ENCODE results near the gene C13orf42.
"Not testable (repeated sequence)": the region's sequence is repeated elsewhere in the genome, so short reads cannot be mapped to it uniquely, and the experiment has no call there.

The C13orf42 gene

GRCh38 chr13:51105046-51105445, 6.0 kb downstream of the C13orf42 start:
- DNase-seq (ENCODE audit: insufficient read length, low spot score) = no peak
- no peak for TF ChIP-seq POLR2A (IDR thresholded peaks at IDR 0.05; ENCODE audit: low read depth, low read length)
- no peak for FAIRE-seq

GRCh38 chr13:51101636-51102235, 9.3 kb downstream of the C13orf42 start:
- TF ChIP-seq POLR2A (IDR thresholded peaks at IDR 0.05; ENCODE audit: low read depth, low read length) = no peak
- no peak for FAIRE-seq
- no peak for DNase-seq (ENCODE audit: insufficient read length, low spot score)

DNA sequence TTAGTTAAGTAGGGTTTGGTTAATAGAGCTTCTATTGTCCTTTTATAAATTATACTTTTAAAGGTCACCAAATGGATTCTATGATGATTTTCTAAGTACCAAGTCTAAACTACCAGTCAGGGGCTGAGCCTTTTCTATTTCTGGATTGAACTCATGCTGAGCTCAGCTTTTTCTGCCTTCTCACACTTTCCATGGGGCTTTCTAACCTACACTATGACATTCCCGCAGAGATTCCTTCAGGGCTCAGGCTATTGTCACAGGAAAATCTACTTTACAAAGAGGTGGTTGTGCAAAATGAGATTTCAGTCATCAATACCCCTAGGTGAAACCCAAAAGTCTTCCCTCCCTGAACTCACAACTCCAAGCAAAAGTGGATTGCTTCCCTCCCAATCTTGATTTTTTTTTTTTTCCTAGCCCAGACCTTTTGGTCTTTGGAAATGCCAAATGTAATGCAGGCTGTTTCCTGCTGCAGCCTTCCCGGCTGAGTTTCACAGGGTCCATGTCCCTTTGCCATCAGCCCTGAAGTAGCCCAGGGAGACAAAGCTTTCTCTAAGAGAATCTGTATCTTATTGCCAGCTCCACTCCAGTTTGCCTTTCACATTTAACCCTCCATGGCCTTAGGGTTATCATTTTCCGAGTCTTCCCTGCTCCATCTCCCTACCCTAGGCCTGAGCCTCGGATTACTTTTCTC, 13.6 kb downstream of the C13orf42 start:
- FAIRE-seq = no peak
- no peak for DNase-seq (ENCODE audit: insufficient read length, low spot score)
- TF ChIP-seq POLR2A (IDR thresholded peaks at IDR 0.05; ENCODE audit: low read depth, low read length) = no peak

- FAIRE-seq (no peak), DNase-seq (ENCODE audit: insufficient read length, low spot score) (no peak)
- TF ChIP-seq POLR2A (IDR thresholded peaks at IDR 0.05; ENCODE audit: low read depth, low read length) = no peak
Observed at GRCh38 chr13:51096131-51096530, 14.9 kb downstream of the C13orf42 start.

GRCh38 chr13:51093574-51093973, 17.5 kb downstream of the C13orf42 start:
- FAIRE-seq = no peak
- no peak for DNase-seq (ENCODE audit: insufficient read length, low spot score)
- no peak for TF ChIP-seq POLR2A (IDR thresholded peaks at IDR 0.05; ENCODE audit: low read depth, low read length)

DNA sequence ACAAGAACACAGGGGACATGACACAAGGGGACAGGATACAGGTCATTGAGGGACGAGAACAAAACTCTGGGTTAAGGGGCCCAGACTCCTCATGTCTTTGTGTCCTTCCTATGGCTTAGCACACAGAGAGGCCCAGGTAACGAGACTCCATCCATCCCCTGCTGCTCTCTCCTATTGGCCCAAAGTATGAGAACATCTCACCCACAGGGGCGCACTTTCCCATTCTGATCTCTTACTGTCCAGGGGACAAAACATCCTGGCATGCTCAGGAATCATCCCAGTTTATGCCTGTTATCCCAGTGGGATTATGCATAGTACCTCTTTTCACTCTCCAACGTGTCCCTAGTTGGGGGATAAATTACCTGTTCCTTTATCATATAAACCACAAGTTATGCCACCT, 19.2 kb downstream of the C13orf42 start:
- DNase-seq (ENCODE audit: insufficient read length, low spot score) (no peak), FAIRE-seq (no peak)

DNA sequence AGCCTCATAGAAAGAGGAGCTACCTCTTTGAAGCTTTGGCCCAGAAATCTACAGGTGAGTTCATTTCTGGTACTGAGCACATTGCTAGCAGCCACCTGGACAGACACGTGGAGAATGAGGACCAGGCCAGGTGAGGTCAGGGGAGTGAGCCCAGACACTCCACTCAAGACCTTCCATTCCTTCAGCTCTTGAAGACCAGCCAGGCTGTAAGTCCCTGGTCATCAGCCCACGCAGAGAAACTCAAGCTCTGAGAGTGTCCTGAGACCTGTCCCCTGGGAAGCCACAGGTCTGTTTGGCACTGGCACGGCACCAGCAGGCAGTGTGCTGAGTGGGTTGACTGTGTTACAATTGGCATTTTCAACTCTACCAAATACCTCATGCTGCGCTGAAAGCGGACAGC, 27.4 kb downstream of the C13orf42 start:
- DNase-seq (ENCODE audit: insufficient read length, low spot score) = no peak
- FAIRE-seq = no peak
- TF ChIP-seq POLR2A (IDR thresholded peaks at IDR 0.05; ENCODE audit: low read depth, low read length) = no peak

More for the DNA sequence above, 19.2 kb downstream of the C13orf42 start:
- TF ChIP-seq POLR2A (IDR thresholded peaks at IDR 0.05; ENCODE audit: low read depth, low read length) = no peak

DNA sequence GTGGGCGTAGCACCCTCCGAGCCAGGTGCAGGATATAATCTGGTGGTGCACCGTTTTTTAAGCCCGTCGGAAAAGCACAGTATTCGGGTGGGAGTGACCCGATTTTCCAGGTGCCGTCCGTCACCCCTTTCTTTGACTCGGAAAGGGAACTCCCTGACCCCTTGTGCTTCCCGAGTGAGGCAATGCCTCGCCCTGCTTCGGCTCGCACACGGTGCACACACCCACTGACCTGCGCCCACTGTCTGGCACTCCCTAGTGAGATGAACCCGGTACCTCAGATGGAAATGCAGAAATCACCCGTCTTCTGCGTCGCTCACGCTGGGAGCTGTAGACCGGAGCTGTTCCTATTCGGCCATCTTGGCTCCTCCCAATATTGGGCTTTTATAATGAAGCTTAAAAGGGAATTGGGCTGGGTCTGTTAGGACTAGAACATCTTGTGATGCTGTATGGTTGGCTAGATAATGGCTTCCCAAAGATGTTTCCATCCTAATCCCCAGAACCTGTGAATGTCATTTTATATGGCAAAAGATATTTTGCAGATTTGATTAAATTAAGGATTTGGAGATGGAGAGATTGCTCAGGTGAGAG, 30.5 kb downstream of the C13orf42 start:
- not testable (repeated sequence) for FAIRE-seq; DNase-seq (ENCODE audit: insufficient read length, low spot score)

- no peak for FAIRE-seq
- TF ChIP-seq POLR2A (IDR thresholded peaks at IDR 0.05; ENCODE audit: low read depth, low read length) = no peak
- DNase-seq (ENCODE audit: insufficient read length, low spot score) = no peak
Observed at GRCh38 chr13:51071493-51071892, 39.6 kb downstream of the C13orf42 start.

DNA sequence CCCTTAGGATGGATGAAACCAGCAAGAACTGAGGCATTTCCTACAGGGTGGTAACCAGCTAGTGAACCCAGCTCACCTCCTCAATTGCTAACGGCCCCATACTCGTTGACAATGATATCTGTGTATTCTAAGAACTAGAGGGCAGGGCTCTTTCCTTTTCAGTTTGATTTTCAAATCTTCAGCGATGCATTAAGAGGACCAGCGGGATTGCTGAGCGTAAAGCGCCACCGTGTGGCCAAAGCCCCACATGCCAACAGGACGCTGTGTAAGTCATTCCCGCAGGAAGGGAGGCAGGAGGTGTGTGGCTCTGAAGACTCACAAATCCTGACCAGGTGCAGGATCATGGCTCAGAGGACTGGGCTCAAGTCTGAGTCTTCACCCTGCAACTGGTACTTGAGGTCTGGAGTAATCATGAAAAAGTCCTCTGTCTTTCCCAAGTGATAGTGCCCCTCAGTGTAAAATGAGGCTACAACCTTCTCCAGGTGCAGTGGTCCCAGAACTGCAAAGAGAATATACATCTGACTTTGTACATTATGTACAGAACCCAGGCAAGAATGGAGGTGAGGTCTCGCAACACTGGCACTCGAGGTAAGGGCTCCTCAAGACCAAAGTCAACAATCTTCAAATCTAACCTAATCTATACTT, 40.9 kb downstream of the C13orf42 start:
- FAIRE-seq (no peak), DNase-seq (ENCODE audit: insufficient read length, low spot score) (peak; percentile 54)
- TF ChIP-seq POLR2A (IDR thresholded peaks at IDR 0.05; ENCODE audit: low read depth, low read length) = no peak

GRCh38 chr13:51068501-51068900, 42.6 kb downstream of the C13orf42 start:
- TF ChIP-seq POLR2A (IDR thresholded peaks at IDR 0.05; ENCODE audit: low read depth, low read length) = no peak
- DNase-seq (ENCODE audit: insufficient read length, low spot score) (no peak), FAIRE-seq (no peak)

GRCh38 chr13:51067706-51068105, 43.4 kb downstream of the C13orf42 start:
- no peak for TF ChIP-seq POLR2A (IDR thresholded peaks at IDR 0.05; ENCODE audit: low read depth, low read length)
- no peak for FAIRE-seq
- DNase-seq (ENCODE audit: insufficient read length, low spot score) = no peak

DNA sequence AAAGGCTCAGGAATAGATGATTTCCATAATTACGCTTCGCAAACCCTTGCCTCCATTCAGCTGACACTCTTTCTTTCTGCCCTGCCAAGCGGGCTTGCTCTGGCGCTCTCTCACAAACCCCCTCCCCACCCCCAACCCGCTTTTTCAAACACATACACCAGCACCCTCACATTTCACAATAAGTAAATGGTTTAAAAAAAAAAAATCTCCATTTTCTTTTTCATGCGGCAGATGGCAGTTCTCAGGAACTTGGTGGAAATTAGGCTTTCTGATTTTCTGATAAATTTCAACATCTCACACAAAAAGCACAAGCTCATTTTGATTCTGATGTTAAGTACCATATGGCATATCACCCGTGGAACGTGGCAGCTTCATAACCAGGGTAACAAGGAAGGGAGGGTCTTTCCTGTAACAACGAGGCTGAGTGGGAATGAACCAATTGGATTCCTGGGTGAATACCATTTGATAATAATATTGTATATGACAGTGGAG, 43.8 kb downstream of the C13orf42 start:
- FAIRE-seq (no peak), DNase-seq (ENCODE audit: insufficient read length, low spot score) (no peak)
- no peak for TF ChIP-seq POLR2A (IDR thresholded peaks at IDR 0.05; ENCODE audit: low read depth, low read length)

- TF ChIP-seq POLR2A (IDR thresholded peaks at IDR 0.05; ENCODE audit: low read depth, low read length) = no peak
- DNase-seq (ENCODE audit: insufficient read length, low spot score) (no peak), FAIRE-seq (no peak)
Observed at GRCh38 chr13:51066091-51066831, 44.8 kb downstream of the C13orf42 start.

Data from H54 (cell line).